Osteoblast (primary cell): ENCODE results near the gene ZNF546. TPM values are rescaled to one million over a fixed set of nuclear protein-coding genes. Genes with fewer than 3 reads are reported as not detected.

ENCODE experiments used
- DNase-seq: peaks from one replicate; pipeline ENCODE4 v3.0.0; 2011; ENCODE audit warnings: low spot score, mixed read lengths; ENCODE audit not compliant: insufficient read length; ENCODE audit errors: missing footprints
- H2AFZ ChIP-seq: 2 replicates; pipeline ENCODE4 v1.6.0; 2011; ENCODE audit warnings: mild to moderate bottlenecking, low read length
- H3K27ac ChIP-seq: 2 replicates; pipeline ENCODE4 v1.5.1; 2011; ENCODE audit warnings: mild to moderate bottlenecking, low read depth, low read length, moderate library complexity
- H3K27me3 ChIP-seq: 2 replicates; pipeline ENCODE4 v1.6.0; 2012; ENCODE audit warnings: mild to moderate bottlenecking, control low read depth, inconsistent platforms, low read length, moderate library complexity; ENCODE audit not compliant: insufficient read depth
- H3K36me3 ChIP-seq: 2 replicates; pipeline ENCODE4 v1.5.1; 2011; ENCODE audit warnings: mild to moderate bottlenecking, low read length, control low read depth, moderate library complexity; ENCODE audit not compliant: insufficient read depth
- H3K4me1 ChIP-seq: 2 replicates; pipeline ENCODE4 v1.5.1; 2011; ENCODE audit warnings: mild to moderate bottlenecking, low read length, control low read depth, moderate library complexity; ENCODE audit not compliant: insufficient read depth
- H3K4me2 ChIP-seq: 2 replicates; pipeline ENCODE4 v1.6.0; 2011; ENCODE audit warnings: mild to moderate bottlenecking, low read length; ENCODE audit not compliant: insufficient read depth
- H3K4me3 ChIP-seq: fragments of 200-600 bp; sonication (generic); 3 replicates; pipeline ENCODE4 v1.5.1; 2012; ENCODE audit warnings: mild to moderate bottlenecking, low read length, inconsistent platforms; ENCODE audit not compliant: insufficient read depth
- H3K79me2 ChIP-seq: 2 replicates; pipeline ENCODE4 v1.6.0; 2012; ENCODE audit warnings: mild to moderate bottlenecking, low read length, control low read depth, inconsistent platforms; ENCODE audit not compliant: insufficient read depth
- H3K9me3 ChIP-seq: 2 replicates; pipeline ENCODE4 v1.5.1; 2011; ENCODE audit warnings: low read depth, low read length, control low read depth
- H4K20me1 ChIP-seq: 2 replicates; pipeline ENCODE4 v1.6.0; 2012; ENCODE audit warnings: mild to moderate bottlenecking, low read length, control low read depth; ENCODE audit not compliant: insufficient read depth
- total RNA-seq: library from RNA; depleted of rRNA; stranded (reverse); fragments of >200 nt; gene quantifications from 2 replicates; pipeline ENCODE4 v1.2.3, GENCODE V29; 2012
- TF ChIP-seq, protein P1 (sequence below): IDR thresholded peaks from 2 replicates; pipeline ENCODE4 v1.5.1; 2011; ENCODE audit warnings: mild to moderate bottlenecking, low read depth, low read length, moderate library complexity; ENCODE audit errors: extremely low read depth

Gene ZNF546
- total RNA-seq, 1 donor, result 8.7 TPM

DNA sequence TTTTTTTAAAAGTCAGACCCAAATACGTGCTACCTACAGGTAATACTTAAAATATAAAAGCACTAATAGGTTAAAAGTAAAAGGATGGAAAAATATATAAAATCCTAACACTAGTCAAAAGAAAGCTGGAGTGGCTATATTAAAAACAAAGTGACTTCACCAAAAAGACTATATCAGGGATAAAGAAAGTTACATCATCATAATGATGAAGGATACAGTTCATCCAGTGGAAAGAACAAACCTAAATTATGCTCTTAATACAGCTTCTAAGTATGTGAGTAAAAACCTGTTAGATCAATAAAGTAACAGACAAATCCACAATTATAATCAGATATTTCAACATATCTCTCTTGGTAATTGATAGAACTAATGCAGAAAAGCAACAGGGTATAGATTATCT lies 60.3 kb downstream of the ZNF546 start:
- no peak overlapping the region for H3K27ac ChIP-seq
- H3K4me2 ChIP-seq, result peak overlapping the region; percentile 98
- peaks cover 12% of the 10 kb centered on the region for H3K4me1 ChIP-seq
- peak; percentile 17 for DNase-seq
- H3K79me2 ChIP-seq, result peaks cover 38% of the 10 kb centered on the region
- H4K20me1 ChIP-seq, result no peaks in the 10 kb centered on the region
- no peak overlapping the region for H2AFZ ChIP-seq
- H3K36me3 ChIP-seq, result no peaks in the 10 kb centered on the region
- H3K27me3 ChIP-seq, result no peaks in the 10 kb centered on the region
- TF ChIP-seq, protein P1, sequence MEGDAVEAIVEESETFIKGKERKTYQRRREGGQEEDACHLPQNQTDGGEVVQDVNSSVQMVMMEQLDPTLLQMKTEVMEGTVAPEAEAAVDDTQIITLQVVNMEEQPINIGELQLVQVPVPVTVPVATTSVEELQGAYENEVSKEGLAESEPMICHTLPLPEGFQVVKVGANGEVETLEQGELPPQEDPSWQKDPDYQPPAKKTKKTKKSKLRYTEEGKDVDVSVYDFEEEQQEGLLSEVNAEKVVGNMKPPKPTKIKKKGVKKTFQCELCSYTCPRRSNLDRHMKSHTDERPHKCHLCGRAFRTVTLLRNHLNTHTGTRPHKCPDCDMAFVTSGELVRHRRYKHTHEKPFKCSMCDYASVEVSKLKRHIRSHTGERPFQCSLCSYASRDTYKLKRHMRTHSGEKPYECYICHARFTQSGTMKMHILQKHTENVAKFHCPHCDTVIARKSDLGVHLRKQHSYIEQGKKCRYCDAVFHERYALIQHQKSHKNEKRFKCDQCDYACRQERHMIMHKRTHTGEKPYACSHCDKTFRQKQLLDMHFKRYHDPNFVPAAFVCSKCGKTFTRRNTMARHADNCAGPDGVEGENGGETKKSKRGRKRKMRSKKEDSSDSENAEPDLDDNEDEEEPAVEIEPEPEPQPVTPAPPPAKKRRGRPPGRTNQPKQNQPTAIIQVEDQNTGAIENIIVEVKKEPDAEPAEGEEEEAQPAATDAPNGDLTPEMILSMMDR, result no peak
- peaks cover 3% of the 10 kb centered on the region for H3K9me3 ChIP-seq
- H3K4me3 ChIP-seq, result peak overlapping the region; percentile 96

GRCh38 chr19:40059624-40060023 lies 62.8 kb downstream of the ZNF546 start:
- Histone ChIP-seq H3K4me3 (no peak overlapping the region), H4K20me1 (no peaks in the 10 kb centered on the region)

DNA sequence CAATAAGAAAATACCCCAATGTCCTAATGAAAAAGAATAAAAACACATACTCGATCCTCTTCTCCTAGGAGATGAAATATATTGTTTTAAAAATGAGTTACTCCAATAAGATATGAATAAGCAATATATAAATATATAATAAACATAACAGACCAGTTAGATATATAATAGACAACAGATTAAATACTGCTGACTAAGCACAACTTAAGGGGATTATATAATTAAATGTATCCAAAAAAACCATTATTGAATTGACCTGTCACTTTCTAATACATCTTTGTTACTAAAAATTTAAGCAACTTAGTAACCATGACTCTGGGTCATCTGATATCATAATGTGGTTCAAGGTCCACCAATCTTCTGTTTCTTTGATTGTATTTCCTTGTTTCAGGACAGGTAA lies 73.2 kb downstream of the ZNF546 start:
- no peaks in the 10 kb centered on the region for H3K79me2 ChIP-seq
- H3K27me3 ChIP-seq, result no peaks in the 10 kb centered on the region
- no peak overlapping the region for H3K4me3 ChIP-seq
- H3K4me1 ChIP-seq, result no peaks in the 10 kb centered on the region
- TF ChIP-seq, protein P1, result no peak
- H4K20me1 ChIP-seq, result no peaks in the 10 kb centered on the region
- no peak for DNase-seq
- no peak overlapping the region for H2AFZ ChIP-seq
- no peak overlapping the region for H3K27ac ChIP-seq
- H3K4me2 ChIP-seq, result no peak overlapping the region
- H3K36me3 ChIP-seq, result peaks cover 12% of the 10 kb centered on the region
- H3K9me3 ChIP-seq, result peaks cover 19% of the 10 kb centered on the region

More at GRCh38 chr19:40059624-40060023, 62.8 kb downstream of the ZNF546 start:
- Histone ChIP-seq H3K4me1 (peaks cover 11% of the 10 kb centered on the region), H3K9me3 (peaks cover 3% of the 10 kb centered on the region), H3K36me3 (no peaks in the 10 kb centered on the region), H3K4me2 (no peak overlapping the region), H3K27me3 (no peaks in the 10 kb centered on the region), H3K27ac (no peak overlapping the region), H3K79me2 (peaks cover 15% of the 10 kb centered on the region), H2AFZ (no peak overlapping the region)
- TF ChIP-seq, protein P1, result no peak
- DNase-seq, result peak; percentile 62

Other genes starting within 250 kb of the ZNF546 start
- not detected in 2 replicates for gene LEUTX, start 218.2 kb upstream of the ZNF546 start, total RNA-seq
- 17.1 and 19.5 TPM in 2 replicates for gene DYRK1B, start 162.9 kb upstream of the ZNF546 start, total RNA-seq
- gene FBL, start 150.7 kb upstream of the ZNF546 start, total RNA-seq, result 69.0 and 87.2 TPM in 2 replicates
- gene FCGBP, start 62.4 kb upstream of the ZNF546 start, total RNA-seq, result under 0.01 TPM in 2 replicates
- 89.9 and 99.5 TPM in 2 replicates for gene PSMC4, start 25.9 kb upstream of the ZNF546 start, total RNA-seq
- gene ZNF780B, start 59.2 kb downstream of the ZNF546 start, total RNA-seq, result 14.5 and 17.1 TPM in 2 replicates
- gene ZNF780A, start 93.9 kb downstream of the ZNF546 start, total RNA-seq, result 15.9 and 17.7 TPM in 2 replicates
- gene MAP3K10, start 194.4 kb downstream of the ZNF546 start, total RNA-seq, result 8.3 and 9.8 TPM in 2 replicates
- not detected in 2 replicates for gene TTC9B, start 221.3 kb downstream of the ZNF546 start, total RNA-seq
- gene CCNP, start 229.6 kb downstream of the ZNF546 start, total RNA-seq, result 0.29 TPM in 1 of 2 replicates, not detected in the other